Stimulated activated naive CD8-positive, alpha-beta T cell treated with anti-CD3 and anti-CD28 coated beads, Interleukin-15, Interleukin-2, amounts not matched to agents 100 ng/mL and 50 ng/mL, for 24 hours (primary cell): ENCODE results near the gene FPR2.
"Not testable (repeated sequence)": the region's sequence is repeated elsewhere in the genome, so short reads cannot be mapped to it uniquely, and the experiment has no call there.

Experiments
- H3K27ac Mint-ChIP-seq: one replicate; pipeline ENCODE4 v1.8.0; 2021; ENCODE audit warnings: mild to moderate bottlenecking, mixed read lengths
- H3K27me3 Mint-ChIP-seq: one replicate; pipeline ENCODE4 v1.8.0; 2021; ENCODE audit warnings: mixed read lengths
- H3K36me3 Mint-ChIP-seq: one replicate; pipeline ENCODE4 v1.8.0; 2021; ENCODE audit warnings: low read depth, mixed read lengths
- H3K4me1 Mint-ChIP-seq: one replicate; pipeline ENCODE4 v1.8.0; 2021; ENCODE audit warnings: low read depth, mixed read lengths
- H3K4me3 Mint-ChIP-seq: one replicate; pipeline ENCODE4 v1.8.0; 2021; ENCODE audit warnings: mild to moderate bottlenecking, mixed read lengths
- H3K9me3 Mint-ChIP-seq: one replicate; pipeline ENCODE4 v1.8.0; 2021; ENCODE audit warnings: mixed read lengths

FPR2 gene

GRCh38 chr19:51802775-51803174, 41.8 kb downstream of the FPR2 start:
- Mint-ChIP-seq H3K27ac (no peak overlapping the region), H3K4me1 (no peaks in the 10 kb centered on the region), H3K4me3 (no peak overlapping the region), H3K9me3 (peaks cover 3% of the 10 kb centered on the region), H3K27me3 (no peaks in the 10 kb centered on the region), H3K36me3 (no peaks in the 10 kb centered on the region)

- Mint-ChIP-seq H3K36me3 (no peaks in the 10 kb centered on the region), H3K27ac (no peak overlapping the region), H3K27me3 (no peaks in the 10 kb centered on the region), H3K9me3 (peaks cover 3% of the 10 kb centered on the region), H3K4me3 (no peak overlapping the region), H3K4me1 (no peaks in the 10 kb centered on the region)
These were observed 42.5 kb downstream of the FPR2 start for GRCh38 chr19:51803519-51803918.

- Mint-ChIP-seq H3K27me3 (no peaks in the 10 kb centered on the region), H3K9me3 (peaks cover 3% of the 10 kb centered on the region), H3K36me3 (no peaks in the 10 kb centered on the region), H3K27ac (no peak overlapping the region), H3K4me1 (no peaks in the 10 kb centered on the region), H3K4me3 (no peak overlapping the region)
These were observed 43.0 kb downstream of the FPR2 start for GRCh38 chr19:51803967-51804366.

- H3K27ac Mint-ChIP-seq, H3K9me3 Mint-ChIP-seq, H3K36me3 Mint-ChIP-seq, H3K27me3 Mint-ChIP-seq, H3K4me3 Mint-ChIP-seq, H3K4me1 Mint-ChIP-seq: not testable (repeated sequence)
These were observed 43.8 kb downstream of the FPR2 start for GRCh38 chr19:51804789-51805188.

GRCh38 chr19:51805396-51805795, 44.4 kb downstream of the FPR2 start:
- not testable (repeated sequence) for H3K9me3 Mint-ChIP-seq, H3K4me1 Mint-ChIP-seq, H3K4me3 Mint-ChIP-seq, H3K27ac Mint-ChIP-seq, H3K27me3 Mint-ChIP-seq, H3K36me3 Mint-ChIP-seq

- not testable (repeated sequence) for H3K36me3 Mint-ChIP-seq, H3K4me1 Mint-ChIP-seq, H3K27me3 Mint-ChIP-seq, H3K27ac Mint-ChIP-seq, H3K4me3 Mint-ChIP-seq
- H3K9me3 Mint-ChIP-seq, result peaks cover 13% of the 10 kb centered on the region
These were observed 45.6 kb downstream of the FPR2 start for GRCh38 chr19:51806571-51806970.

- Mint-ChIP-seq H3K9me3 (peaks cover 13% of the 10 kb centered on the region), H3K27ac (no peak overlapping the region), H3K36me3 (no peaks in the 10 kb centered on the region), H3K4me1 (no peaks in the 10 kb centered on the region), H3K4me3 (no peak overlapping the region), H3K27me3 (no peaks in the 10 kb centered on the region)
These were observed 46.2 kb downstream of the FPR2 start for GRCh38 chr19:51807111-51807701.

- Mint-ChIP-seq H3K4me3 (no peak overlapping the region), H3K9me3 (peaks cover 13% of the 10 kb centered on the region), H3K27ac (no peak overlapping the region), H3K27me3 (no peaks in the 10 kb centered on the region), H3K36me3 (no peaks in the 10 kb centered on the region), H3K4me1 (no peaks in the 10 kb centered on the region)
These were observed 46.9 kb downstream of the FPR2 start for GRCh38 chr19:51807925-51808324.

- H3K4me1 Mint-ChIP-seq, result no peaks in the 10 kb centered on the region
- no peaks in the 10 kb centered on the region for H3K27me3 Mint-ChIP-seq
- no peak overlapping the region for H3K4me3 Mint-ChIP-seq
- H3K9me3 Mint-ChIP-seq, result peaks cover 13% of the 10 kb centered on the region
- no peak overlapping the region for H3K27ac Mint-ChIP-seq
- H3K36me3 Mint-ChIP-seq, result no peaks in the 10 kb centered on the region
These were observed 47.5 kb downstream of the FPR2 start for GRCh38 chr19:51808333-51808986.

GRCh38 chr19:51809787-51810186, 48.8 kb downstream of the FPR2 start:
- peaks cover 3% of the 10 kb centered on the region for H3K36me3 Mint-ChIP-seq
- no peak overlapping the region for H3K4me3 Mint-ChIP-seq
- no peak overlapping the region for H3K27ac Mint-ChIP-seq
- H3K27me3 Mint-ChIP-seq, result no peaks in the 10 kb centered on the region
- peaks cover 10% of the 10 kb centered on the region for H3K9me3 Mint-ChIP-seq
- H3K4me1 Mint-ChIP-seq, result no peaks in the 10 kb centered on the region

- Mint-ChIP-seq H3K4me1 (no peaks in the 10 kb centered on the region), H3K4me3 (no peak overlapping the region), H3K9me3 (peaks cover 10% of the 10 kb centered on the region), H3K27ac (no peak overlapping the region), H3K27me3 (no peaks in the 10 kb centered on the region), H3K36me3 (peaks cover 3% of the 10 kb centered on the region)
These were observed 49.2 kb downstream of the FPR2 start for GRCh38 chr19:51810223-51810622.

- no peak overlapping the region for H3K27ac Mint-ChIP-seq
- H3K4me3 Mint-ChIP-seq, result no peak overlapping the region
- H3K36me3 Mint-ChIP-seq, result peaks cover 3% of the 10 kb centered on the region
- H3K27me3 Mint-ChIP-seq, result no peaks in the 10 kb centered on the region
- H3K4me1 Mint-ChIP-seq, result no peaks in the 10 kb centered on the region
- H3K9me3 Mint-ChIP-seq, result peaks cover 10% of the 10 kb centered on the region
These were observed 50.4 kb downstream of the FPR2 start for GRCh38 chr19:51811344-51811743.

GRCh38 chr19:51815043-51815442, 54.1 kb downstream of the FPR2 start:
- no peaks in the 10 kb centered on the region for H3K4me1 Mint-ChIP-seq
- H3K4me3 Mint-ChIP-seq, result no peak overlapping the region
- H3K27me3 Mint-ChIP-seq, result no peaks in the 10 kb centered on the region
- H3K9me3 Mint-ChIP-seq, result peaks cover 22% of the 10 kb centered on the region
- H3K36me3 Mint-ChIP-seq, result peaks cover 3% of the 10 kb centered on the region
- H3K27ac Mint-ChIP-seq, result no peak overlapping the region

- peaks cover 22% of the 10 kb centered on the region for H3K9me3 Mint-ChIP-seq
- H3K4me1 Mint-ChIP-seq, result no peaks in the 10 kb centered on the region
- H3K4me3 Mint-ChIP-seq, result no peak overlapping the region
- H3K27ac Mint-ChIP-seq, result no peak overlapping the region
- no peaks in the 10 kb centered on the region for H3K27me3 Mint-ChIP-seq
- H3K36me3 Mint-ChIP-seq, result peaks cover 3% of the 10 kb centered on the region
These were observed 55.7 kb downstream of the FPR2 start for GRCh38 chr19:51816711-51817110.

- no peaks in the 10 kb centered on the region for H3K4me1 Mint-ChIP-seq
- no peaks in the 10 kb centered on the region for H3K27me3 Mint-ChIP-seq
- no peak overlapping the region for H3K27ac Mint-ChIP-seq
- peaks cover 5% of the 10 kb centered on the region for H3K36me3 Mint-ChIP-seq
- H3K4me3 Mint-ChIP-seq, result no peak overlapping the region
- peaks cover 47% of the 10 kb centered on the region for H3K9me3 Mint-ChIP-seq
These were observed 59.0 kb downstream of the FPR2 start for GRCh38 chr19:51820011-51820410.
